DOHH2 (cell line): Measurements from ENCODE around the gene PTGIR.

ENCODE experiments used
- H3F3A ChIP-seq: fragments of 200-600 bp; sonication (generic), shearing (Covaris generic); 2 replicates; pipeline ENCODE4 v1.6.0; 2016; ENCODE audit warnings: antibody characterized with exemption, mild to moderate bottlenecking; ENCODE audit not compliant: control insufficient read depth, insufficient read depth
- H3K27ac ChIP-seq: fragments of 200-600 bp; sonication (generic); 2 replicates; pipeline ENCODE4 v1.5.1; 2014; ENCODE audit warnings: low read depth, mild to moderate bottlenecking, low read length, moderate library complexity
- H3K27me3 ChIP-seq: fragments of 200-600 bp; sonication (generic); 2 replicates; pipeline ENCODE4 v1.6.1; 2014; ENCODE audit warnings: mild to moderate bottlenecking, low read length, mixed read lengths; ENCODE audit not compliant: control insufficient read depth
- H3K36me3 ChIP-seq: fragments of 200-600 bp; sonication (generic); 2 replicates; pipeline ENCODE4 v1.6.1; 2014; ENCODE audit warnings: mild to moderate bottlenecking, low read length, moderate library complexity, mixed read lengths; ENCODE audit not compliant: control insufficient read depth
- H3K4me1 ChIP-seq: fragments of 200-600 bp; sonication (generic); 2 replicates; pipeline ENCODE4 v1.6.1; 2014; ENCODE audit warnings: mild to moderate bottlenecking, low read length, mixed read lengths; ENCODE audit not compliant: control insufficient read depth
- H3K4me2 ChIP-seq: fragments of 200-600 bp; sonication (generic); 2 replicates; pipeline ENCODE4 v1.6.0; 2014; ENCODE audit warnings: mild to moderate bottlenecking, low read length, moderate library complexity
- H3K4me3 ChIP-seq: fragments of 200-600 bp; sonication (generic); 2 replicates; pipeline ENCODE4 v1.5.1; 2014; ENCODE audit warnings: mild to moderate bottlenecking, low read length, mixed read lengths
- H3K79me2 ChIP-seq: fragments of 200-600 bp; sonication (generic); 2 replicates; pipeline ENCODE4 v1.6.1; 2014; ENCODE audit warnings: mild to moderate bottlenecking, low read length, mixed read lengths; ENCODE audit not compliant: control insufficient read depth
- H3K9me2 ChIP-seq: fragments of 200-600 bp; sonication (generic); replicated peaks from 2 replicates; pipeline ENCODE4 v1.6.1; 2014; ENCODE audit warnings: mild to moderate bottlenecking, low read length, mixed read lengths; ENCODE audit not compliant: control insufficient read depth
- H3K9me3 ChIP-seq: fragments of 200-600 bp; sonication (generic); 2 replicates; pipeline ENCODE4 v1.6.1; 2014; ENCODE audit warnings: antibody characterized with exemption, low read length, mixed read lengths; ENCODE audit not compliant: control insufficient read depth, insufficient read depth
- H4K20me1 ChIP-seq: fragments of 200-600 bp; sonication (generic); 2 replicates; pipeline ENCODE4 v1.6.0; 2014; ENCODE audit warnings: low read depth, mild to moderate bottlenecking, antibody characterized with exemption, low read length, moderate library complexity; ENCODE audit not compliant: control insufficient read depth, insufficient read depth
- CTCF ChIP-seq: fragments of 200-600 bp; sonication (generic); IDR thresholded peaks from one replicate; pipeline ENCODE4 v1.5.1; 2014; ENCODE audit warnings: antibody characterized with exemption, mild to moderate bottlenecking, low read depth, low read length; ENCODE audit not compliant: poor library complexity, severe bottlenecking
- EZH2phosphoT487 ChIP-seq: fragments of 200-600 bp; sonication (generic); IDR thresholded peaks from 2 replicates; pipeline ENCODE4 v1.6.1; 2017; ENCODE audit warnings: borderline replicate concordance, mild to moderate bottlenecking, antibody characterized with exemption, low read length, moderate library complexity, mixed read lengths

The PTGIR gene

DNA sequence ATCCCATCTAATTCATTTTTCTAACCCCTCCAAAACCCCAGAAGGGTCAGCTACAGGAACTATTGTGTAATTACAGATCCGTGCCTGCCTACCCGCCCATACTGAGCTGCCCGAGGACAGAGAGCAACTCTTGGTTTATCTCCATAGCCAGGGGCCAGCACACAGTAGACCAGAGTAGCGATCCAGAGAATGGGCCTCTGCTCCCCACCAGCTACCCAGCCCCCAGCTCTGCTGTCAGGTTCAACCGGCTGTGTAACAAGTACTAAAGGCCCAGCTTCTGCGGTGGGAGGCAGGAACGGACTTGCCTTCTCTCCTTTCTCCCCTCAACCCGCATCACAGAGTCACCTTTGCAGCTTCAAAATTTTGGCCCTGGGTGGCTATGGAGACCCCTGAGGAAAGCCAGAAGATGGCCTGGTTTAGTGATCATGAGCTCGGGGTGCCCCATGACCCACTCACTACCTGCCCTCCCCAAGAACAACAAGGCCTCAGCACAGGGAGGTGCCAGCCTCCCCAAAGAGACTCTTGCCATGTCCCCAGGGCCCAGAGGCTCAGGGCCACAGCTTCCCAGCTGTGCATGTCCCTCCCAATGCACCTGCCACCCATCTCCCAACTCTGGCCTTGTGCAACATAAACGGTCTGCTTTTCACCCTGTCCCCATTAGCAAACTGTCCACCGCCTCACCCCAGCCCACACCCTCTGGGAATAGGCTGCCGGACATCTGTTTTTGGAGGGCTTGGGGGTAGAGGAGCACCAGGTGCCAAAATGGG, 18.0 kb downstream of the PTGIR start:
- peaks cover 30% of the 10 kb centered on the region for H3K4me1 ChIP-seq
- no peaks in the 10 kb centered on the region for H3K9me3 ChIP-seq
- peaks cover 86% of the 10 kb centered on the region for H3K36me3 ChIP-seq
- H4K20me1 ChIP-seq, result peaks cover 21% of the 10 kb centered on the region
- no peak for TF ChIP-seq EZH2phosphoT487
- H3K27me3 ChIP-seq, result no peaks in the 10 kb centered on the region
- H3K4me3 ChIP-seq, result no peak overlapping the region
- peaks cover 10% of the 10 kb centered on the region for H3F3A ChIP-seq
- H3K27ac ChIP-seq, result no peak overlapping the region
- H3K4me2 ChIP-seq, result no peak overlapping the region
- no peaks in the 10 kb centered on the region for H3K9me2 ChIP-seq
- H3K79me2 ChIP-seq, result peaks cover 41% of the 10 kb centered on the region

DNA sequence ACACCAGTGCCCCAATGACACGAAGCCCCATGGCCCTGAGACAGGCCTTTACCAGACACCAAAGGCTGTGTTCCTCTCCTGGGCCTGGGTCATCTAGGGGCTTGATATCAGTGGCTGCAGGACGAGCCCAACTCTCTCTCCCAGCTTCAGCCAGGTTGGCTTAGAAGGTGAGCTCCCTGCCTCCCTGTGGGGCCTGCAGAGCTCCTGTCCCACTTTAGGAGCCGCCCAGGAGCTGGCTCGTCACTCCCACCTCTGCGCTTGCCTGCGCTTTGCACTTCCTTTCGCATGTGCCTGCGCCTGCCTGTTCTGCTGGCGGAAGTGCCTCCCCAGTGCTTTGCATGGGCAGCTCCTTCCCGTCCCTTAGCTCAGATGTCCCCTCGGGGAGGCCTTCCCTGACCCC, 18.9 kb downstream of the PTGIR start:
- Histone ChIP-seq H3K4me3 (no peak overlapping the region), H3K4me2 (no peak overlapping the region), H3K27me3 (no peaks in the 10 kb centered on the region), H3K4me1 (peaks cover 22% of the 10 kb centered on the region), H3K79me2 (peaks cover 48% of the 10 kb centered on the region), H4K20me1 (peaks cover 21% of the 10 kb centered on the region), H3K27ac (no peak overlapping the region), H3K36me3 (peaks cover 90% of the 10 kb centered on the region), H3K9me2 (no peaks in the 10 kb centered on the region), H3F3A (peaks cover 3% of the 10 kb centered on the region; the same call in 1 of the 2 replicates), H3K9me3 (no peaks in the 10 kb centered on the region)
- TF ChIP-seq EZH2phosphoT487, result no peak
- TF ChIP-seq CTCF, result no peak

DNA sequence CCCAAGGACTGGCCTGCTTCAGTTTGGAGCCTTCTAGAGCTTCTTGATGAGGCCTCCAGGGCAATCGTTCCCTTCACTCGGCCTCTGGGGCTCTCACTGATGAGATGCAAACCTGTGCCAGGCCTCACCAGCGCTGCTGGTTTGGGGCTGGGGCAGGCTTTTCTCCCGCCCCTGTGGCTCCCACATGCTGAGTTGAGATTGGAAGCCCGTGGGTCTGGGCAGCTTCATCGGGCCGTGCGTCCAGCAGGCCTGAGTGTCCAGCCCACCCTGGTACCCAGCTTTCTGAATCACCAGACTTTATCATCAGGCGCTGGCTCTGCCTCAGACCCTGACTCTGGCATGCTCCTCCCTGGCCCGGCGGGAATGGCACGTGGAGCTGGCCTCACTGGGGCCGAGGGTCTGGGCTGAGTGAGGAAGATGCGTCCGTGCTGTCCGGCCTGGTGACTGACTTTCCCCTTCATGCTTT, 19.5 kb downstream of the PTGIR start:
- H3K9me3 ChIP-seq, result no peaks in the 10 kb centered on the region
- no peaks in the 10 kb centered on the region for H3F3A ChIP-seq
- no peak overlapping the region for H3K27ac ChIP-seq
- peaks cover 21% of the 10 kb centered on the region for H4K20me1 ChIP-seq
- H3K4me1 ChIP-seq, result peaks cover 18% of the 10 kb centered on the region
- no peaks in the 10 kb centered on the region for H3K27me3 ChIP-seq
- H3K4me2 ChIP-seq, result no peak overlapping the region
- TF ChIP-seq CTCF (no peak), EZH2phosphoT487 (no peak)
- H3K36me3 ChIP-seq, result peaks cover 84% of the 10 kb centered on the region
- H3K9me2 ChIP-seq, result no peaks in the 10 kb centered on the region
- peaks cover 48% of the 10 kb centered on the region for H3K79me2 ChIP-seq
- no peak overlapping the region for H3K4me3 ChIP-seq

GRCh38 chr19:46604781-46605355, 20.0 kb downstream of the PTGIR start:
- H3K4me3 ChIP-seq, result no peak overlapping the region
- no peak overlapping the region for H3K27ac ChIP-seq
- peaks cover 21% of the 10 kb centered on the region for H4K20me1 ChIP-seq
- no peaks in the 10 kb centered on the region for H3F3A ChIP-seq
- H3K4me1 ChIP-seq, result peaks cover 23% of the 10 kb centered on the region
- no peaks in the 10 kb centered on the region for H3K27me3 ChIP-seq
- H3K9me2 ChIP-seq, result no peaks in the 10 kb centered on the region
- H3K79me2 ChIP-seq, result peaks cover 48% of the 10 kb centered on the region
- H3K9me3 ChIP-seq, result no peaks in the 10 kb centered on the region
- H3K36me3 ChIP-seq, result peaks cover 81% of the 10 kb centered on the region
- TF ChIP-seq EZH2phosphoT487 (no peak), CTCF (no peak)
- H3K4me2 ChIP-seq, result no peak overlapping the region
